Measurements from ENCODE around the gene SMIM29. TPM values are rescaled to one million over a fixed set of nuclear protein-coding genes. Genes with fewer than 3 reads are reported as not detected.

SMIM29 gene
- total RNA-seq, 1 experiment from 2014 or later = 53.3 TPM

DNA sequence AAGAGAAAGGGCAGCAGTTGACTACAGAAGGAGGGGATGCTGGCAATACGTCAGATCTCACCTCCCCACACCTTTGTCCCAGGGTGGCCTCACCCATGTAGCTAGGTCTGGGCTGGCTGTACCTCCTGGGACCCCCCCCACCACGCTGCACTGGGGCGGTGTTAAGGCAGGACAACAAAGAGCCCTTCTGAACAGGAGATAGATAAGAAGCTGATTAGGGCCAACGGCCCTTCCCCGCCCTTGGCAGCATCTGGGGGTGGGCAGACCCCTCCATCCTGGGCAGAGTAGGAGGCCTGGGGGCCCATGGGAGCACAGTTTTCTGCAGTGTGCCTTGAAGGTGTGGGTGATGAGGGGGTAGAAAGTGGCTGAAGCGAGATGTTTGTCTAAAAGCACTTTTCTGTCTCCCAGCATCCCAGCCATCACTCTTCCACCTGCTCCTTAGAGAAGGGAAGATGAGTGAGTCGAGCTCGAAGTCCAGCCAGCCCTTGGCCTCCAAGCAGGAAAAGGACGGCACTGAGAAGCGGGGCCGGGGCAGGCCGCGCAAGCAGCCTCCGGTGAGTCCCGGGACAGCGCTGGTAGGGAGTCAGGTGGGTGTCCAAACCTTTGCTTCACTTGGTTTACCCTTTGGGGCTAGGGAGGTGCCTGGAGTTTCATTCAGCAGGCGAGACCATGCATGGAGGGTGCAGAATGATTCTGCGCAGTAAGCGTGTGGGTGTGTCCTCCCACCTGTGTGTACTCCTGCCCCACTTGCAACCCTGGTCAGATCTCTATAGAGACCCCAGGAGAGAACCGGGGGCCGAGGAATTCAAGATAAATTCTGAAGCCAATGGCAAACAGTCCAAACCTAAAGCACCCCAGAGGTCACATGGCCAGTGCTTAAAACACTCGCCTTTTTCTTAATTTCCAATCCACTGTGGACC lies 8.2 kb downstream of the SMIM29 start:
- no peak for DNase-seq (ENCODE audit: low read depth)

DNA sequence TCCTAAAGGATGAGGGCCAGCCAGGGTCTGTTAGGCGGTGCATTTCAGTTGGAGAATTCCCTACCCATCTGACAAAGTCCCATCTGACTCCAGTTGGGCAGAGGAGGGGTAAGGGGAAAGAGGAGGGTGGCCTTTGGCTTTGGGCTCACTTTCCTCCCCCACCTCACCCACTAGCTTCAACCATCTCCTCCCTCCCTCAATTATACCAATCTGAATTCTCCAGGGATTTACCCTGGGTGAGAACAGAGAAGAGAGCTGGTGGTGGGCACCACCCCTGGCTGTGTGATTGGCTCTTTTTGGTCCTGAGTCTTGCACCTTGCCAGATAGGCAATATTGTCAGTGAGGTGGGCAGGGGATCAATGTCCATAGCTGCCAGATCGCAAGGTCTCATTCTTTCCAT lies 8.9 kb downstream of the SMIM29 start:
- no peak for DNase-seq (ENCODE audit: low read depth)

DNA sequence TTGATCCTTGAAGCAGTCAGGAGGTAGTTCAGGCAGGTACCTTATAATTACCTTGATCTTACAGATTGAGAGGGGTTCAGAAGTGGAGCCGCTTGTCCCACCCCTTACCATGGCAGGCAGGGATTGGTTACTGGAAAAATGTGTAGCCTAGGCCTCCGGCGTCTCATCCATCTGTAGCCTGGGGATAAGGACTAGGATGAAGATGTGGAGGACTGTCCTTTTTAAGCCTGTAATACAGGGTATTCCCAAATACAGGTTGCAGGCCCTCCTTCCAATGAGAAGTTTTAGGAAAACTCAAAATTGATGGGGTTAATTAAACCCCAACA lies 9.3 kb downstream of the SMIM29 start:
- DNase-seq (ENCODE audit: low read depth) = no peak

DNA sequence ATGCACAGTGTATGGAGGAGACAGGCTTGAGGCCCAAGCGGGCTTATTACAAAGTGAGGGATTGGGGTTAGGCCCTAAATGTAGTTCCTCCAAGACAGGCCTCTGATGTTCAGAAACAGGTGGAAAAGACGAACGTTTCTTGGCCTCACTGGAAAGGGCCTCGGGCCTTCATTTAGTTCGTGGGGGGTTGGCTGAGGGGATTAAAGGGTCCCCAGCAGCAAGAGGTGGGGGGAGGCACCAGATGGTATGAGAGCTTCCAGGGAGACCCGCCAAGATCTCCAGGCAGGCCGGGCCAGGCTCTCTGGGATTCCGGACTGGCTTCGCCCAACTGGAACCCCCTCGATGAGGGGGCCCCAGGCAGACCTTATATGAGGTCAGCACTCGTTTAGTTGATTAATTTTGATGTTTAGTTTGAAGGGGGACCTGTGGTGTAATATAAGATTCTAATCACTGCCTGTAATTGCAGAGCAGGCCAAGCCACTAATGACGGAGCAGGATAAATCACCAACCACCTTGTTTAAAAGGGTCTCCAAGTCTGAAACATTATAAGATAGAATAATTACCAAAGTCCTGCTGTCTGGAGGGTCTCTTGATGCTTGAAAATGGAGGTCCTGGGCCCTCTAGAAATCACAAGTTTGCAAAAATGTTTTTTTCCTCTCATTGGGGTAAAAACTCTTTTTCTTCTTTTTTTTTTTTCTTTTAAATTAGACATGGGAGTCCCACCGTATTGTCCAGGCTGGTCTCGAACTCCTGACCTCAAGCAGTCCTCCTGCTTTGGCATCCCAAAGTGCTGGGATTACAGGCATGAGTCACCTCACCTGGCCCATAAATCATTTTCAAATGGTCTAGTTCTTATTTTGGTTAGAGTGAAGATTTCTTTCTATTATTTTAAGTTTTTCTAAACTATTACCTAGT lies 10.0 kb downstream of the SMIM29 start:
- DNase-seq (ENCODE audit: low read depth) = no peak

DNA sequence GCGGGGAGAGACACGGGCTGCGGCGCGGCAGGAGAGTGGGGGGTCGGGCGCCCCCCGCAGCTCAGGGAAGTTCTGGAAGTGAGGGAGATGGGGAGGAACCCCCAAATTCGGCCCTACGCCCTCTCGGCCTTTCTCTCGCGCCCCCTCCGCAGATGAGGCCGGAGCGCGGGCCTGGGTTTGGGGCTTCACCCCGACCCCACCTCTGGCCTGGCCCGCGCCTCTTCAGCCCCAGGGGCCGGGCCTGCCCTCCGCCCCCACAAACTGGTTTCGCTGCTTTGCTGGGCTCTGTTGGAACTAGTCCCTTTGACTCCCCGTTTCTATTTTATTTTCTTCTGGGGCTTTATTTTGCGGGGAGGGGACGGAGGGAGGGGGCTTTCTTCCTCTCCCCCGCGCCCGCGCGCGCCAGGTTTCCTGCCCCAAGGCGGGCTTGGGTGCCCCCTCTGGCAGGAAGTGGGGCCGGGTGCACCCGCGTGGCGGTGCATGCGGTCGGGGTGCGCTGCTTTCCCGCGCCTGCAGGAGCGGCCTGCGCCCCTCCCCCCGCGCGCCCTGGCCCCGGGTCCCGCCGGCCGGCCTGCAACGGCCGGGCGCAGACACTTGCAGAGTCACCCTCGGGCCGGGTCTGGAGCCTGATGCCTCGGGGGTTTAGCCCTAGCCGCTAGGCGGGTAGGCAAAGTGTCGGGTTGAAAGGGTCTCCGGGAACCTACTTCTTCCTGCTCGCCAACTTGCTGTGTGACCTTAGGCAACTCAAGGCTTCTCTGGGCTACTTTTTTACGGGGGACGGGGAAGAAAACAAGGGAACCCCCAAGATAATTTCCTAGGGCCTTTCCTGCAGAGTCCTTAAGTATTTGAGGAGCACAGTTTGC lies 10.9 kb downstream of the SMIM29 start:
- peak; percentile 83 for DNase-seq (ENCODE audit: low read depth)

DNA sequence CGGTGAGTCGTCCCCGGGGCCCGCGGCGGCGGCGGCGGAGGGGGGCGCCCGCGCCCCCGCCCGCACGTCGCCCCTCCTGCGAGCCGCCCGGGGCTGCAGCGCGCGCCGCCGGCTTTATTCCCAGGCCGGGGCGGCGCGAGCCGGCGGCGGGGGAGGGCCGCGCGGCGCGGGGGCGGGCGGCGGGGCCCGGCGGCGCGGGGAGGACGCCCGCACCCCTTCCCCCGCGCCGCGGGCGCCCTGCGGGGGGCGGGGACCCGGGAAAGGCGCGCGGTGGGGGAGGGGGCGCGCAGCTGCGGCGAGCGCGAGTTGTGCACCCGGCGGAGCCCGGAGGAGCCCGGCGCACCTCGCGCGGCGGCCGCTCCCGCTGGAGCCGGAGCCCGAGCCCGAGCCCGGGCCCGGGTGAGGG lies 11.5 kb downstream of the SMIM29 start:
- DNase-seq (ENCODE audit: low read depth) = peak; percentile 36

DNA sequence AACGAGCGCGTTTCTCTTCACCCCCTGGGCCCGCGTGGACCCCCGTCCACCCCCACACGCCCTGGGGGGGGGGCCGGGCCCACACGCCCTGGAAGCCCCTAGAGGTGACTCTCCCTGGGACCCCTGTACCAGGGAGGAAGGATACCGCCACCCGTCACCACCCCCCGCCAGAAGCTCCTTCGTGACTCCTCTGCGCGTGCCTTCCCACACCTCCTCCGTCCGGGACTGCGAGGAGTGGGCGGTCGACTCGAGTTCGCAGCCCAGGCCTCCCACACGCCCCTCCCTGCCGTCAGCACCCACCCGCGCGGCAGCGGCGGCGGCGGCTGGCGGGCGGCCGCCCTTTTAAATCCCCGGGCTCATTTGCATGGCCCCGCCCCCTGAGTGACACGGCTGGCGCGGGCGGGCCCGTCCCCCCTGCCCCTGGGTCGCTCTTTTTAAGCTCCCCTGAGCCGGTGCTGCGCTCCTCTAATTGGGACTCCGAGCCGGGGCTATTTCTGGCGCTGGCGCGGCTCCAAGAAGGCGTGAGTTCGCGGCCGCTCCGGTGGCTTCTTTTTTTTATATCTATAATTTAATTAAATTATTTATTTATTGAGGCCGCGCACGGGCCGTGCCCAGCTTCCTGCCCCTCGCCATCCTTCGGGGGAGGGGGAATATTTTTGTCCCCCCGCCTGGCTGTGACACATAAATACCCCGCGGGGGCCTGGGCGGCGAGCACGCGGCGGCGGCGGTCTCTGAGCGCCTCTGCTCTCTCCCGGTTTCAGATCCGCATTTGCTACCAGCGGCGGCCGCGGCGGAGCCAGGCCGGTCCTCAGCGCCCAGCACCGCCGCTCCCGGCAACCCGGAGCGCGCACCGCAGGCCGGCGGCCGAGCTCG lies 12.1 kb downstream of the SMIM29 start, which contains the start of gene HMGA1:
HMGA1 (plus strand) TSS at position 431 of the 873 bp plus-strand sequence. CDS start 3,908 bp downstream, outside the sequence.
- DNase-seq (ENCODE audit: low read depth) = peak; percentile 95

DNA sequence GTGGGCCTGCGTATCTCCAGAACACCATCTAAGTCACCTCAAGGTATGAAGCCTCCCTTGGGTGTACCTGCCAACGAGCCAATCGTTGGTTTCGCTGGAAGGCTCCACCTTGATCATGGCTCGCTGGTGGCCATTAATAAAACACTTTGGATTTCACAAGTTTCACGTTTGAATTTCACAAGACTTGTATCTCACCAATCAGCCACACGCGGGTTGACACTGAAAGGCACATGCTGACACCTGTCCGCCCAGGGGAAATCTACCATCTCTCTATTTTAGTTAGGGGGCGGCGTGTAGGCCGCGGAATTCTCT lies 12.7 kb downstream of the SMIM29 start:
- DNase-seq (ENCODE audit: low read depth) = no peak

DNA sequence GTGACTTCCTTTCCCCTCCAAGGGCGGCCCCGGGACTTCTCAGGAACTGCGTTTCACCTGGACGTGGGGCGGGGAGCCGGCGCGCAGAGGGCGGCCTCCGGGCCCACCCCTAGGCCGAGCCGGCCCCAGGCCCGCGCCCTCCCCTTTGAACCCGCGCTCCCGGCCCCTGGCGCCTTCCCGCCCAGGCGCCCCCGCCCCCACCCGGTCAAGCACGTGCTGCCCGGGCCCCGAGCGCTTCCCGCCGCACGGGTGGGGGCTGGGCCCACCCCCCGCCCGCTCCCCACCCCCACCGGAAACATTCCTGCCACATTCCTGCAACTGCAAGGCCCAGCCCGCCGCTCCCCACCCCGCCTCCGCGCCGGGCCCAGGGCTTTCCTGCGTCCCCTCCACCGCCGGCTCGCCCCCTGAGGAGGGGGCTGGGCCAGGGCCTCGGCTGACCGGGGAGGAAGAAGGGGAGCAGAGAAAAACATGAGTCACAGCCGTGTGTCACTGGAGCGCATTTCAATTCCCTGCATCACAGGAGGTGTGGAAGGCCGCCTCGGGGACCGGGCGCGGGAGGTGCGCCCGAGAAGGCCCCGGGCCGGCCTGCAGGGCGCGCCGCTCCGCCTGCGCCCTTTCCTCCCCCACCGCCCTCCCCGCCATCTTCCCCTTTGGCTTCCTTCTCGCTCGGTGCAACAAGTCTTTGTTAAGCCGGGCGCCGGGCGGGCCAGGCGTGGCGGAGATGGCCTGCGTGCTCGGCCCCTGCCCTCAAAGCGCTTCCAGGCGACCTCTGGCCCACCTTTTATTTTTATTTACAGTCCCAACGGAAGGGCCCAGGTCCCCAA lies 13.3 kb downstream of the SMIM29 start:
- no peak for DNase-seq (ENCODE audit: low read depth)

DNA sequence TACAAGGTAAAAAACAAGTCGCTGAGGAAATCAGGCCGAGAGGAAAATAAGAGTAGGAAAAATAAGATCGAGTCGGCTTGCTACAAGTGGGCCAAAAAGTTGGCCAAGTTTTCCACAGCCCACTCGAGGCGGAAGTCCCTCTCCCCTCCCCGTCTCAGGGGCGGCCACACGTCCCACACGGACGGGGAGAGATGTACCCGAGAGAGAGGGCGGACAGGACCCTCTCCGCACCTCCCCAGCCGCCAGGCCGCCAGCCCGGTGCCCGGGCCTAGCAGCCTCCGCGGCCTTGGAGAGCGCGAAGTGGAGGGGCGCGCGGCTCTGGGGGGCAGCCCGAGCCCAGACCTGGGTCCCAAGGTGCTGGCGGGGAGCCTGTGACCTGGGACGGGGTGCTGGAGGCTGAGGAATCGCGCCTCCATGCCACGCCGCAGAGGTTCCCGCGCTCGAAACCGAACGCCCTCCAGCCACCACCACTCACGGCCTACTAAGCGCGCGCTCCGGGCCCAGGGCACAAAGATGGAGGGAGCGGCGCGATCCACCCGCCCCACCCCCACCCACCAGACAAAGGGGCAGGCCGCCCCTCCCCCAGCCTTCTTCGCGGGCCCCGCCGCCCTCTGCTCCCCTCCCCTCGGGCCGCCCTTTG lies 14.0 kb downstream of the SMIM29 start:
- no peak for DNase-seq (ENCODE audit: low read depth)

DNA sequence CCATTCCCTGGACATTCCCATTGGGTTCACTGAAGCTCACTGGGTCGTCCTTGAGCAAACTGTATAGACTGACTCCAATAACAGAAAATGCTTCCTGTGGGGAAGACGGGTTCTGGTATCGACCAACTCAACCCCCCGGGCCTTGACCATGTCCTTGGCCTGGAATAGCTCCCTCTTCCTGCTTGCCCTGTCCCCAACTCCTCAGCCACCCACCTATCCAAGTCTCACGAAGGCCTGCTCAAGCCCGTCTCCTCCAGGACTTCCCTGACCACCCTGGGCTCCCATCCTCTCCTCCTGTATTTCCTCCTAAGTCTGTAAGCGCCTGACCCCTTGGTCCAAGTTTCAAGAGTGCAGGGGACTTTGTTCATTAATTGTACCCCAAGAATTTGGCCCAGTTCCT lies 14.9 kb downstream of the SMIM29 start:
- no peak for DNase-seq (ENCODE audit: low read depth)

DNA sequence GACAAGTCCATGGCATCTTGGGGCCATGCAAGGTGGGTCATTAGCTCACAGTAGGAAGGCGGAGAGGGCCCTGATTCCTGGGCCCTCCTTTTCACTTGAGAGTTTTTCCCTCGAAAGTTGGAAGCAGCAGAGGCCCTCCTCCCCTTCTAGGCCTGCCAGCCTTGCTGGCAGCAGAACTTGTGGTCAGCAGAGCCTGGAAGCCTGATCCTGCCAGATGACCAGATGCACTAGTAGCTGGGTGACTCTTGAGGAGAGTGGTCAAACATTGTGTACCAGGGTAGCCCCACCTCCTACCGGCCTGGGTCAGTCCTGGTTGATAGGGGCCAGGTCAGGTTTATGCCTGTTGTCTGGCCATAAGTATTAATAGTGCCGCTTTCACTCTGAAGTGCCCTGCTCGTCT lies 15.9 kb downstream of the SMIM29 start:
- no peak for DNase-seq (ENCODE audit: low read depth)

DNA sequence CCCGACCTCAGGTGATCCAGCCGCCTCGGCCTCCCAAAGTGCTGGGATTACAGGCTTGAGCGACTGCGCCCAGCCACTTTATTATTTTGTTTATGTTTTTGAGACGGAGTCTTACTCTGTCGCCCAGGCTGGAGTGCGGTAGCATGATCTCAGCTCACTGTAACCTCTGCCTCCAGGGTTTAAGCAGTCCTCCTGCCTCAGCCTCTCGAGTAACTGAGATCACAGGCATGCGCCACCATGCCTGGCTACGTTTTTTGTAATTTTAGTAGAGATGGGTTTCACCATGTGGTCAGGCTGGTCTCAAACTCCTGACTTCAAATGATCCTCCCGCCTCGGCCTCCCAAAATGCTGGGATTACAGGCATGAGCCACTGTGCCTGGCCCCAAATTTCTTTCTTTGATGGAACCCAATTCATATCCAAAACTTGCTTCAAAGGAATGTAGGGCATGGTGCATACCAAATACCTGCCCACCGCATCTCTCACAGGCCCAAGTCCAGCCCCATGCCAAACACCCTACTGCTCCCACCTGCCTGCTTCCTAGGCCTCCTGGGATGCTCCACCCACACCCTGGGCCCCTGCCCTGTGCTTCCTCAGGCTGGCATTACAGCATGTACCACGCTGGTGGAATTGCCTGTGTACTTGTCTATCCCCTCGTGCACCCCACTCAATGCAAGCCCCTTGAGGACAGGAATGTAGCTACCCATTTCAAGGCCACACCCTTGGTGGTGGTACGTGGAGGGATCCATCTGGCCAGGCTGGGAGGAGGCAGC lies 17.1 kb downstream of the SMIM29 start:
- DNase-seq (ENCODE audit: low read depth) = no peak

DNA sequence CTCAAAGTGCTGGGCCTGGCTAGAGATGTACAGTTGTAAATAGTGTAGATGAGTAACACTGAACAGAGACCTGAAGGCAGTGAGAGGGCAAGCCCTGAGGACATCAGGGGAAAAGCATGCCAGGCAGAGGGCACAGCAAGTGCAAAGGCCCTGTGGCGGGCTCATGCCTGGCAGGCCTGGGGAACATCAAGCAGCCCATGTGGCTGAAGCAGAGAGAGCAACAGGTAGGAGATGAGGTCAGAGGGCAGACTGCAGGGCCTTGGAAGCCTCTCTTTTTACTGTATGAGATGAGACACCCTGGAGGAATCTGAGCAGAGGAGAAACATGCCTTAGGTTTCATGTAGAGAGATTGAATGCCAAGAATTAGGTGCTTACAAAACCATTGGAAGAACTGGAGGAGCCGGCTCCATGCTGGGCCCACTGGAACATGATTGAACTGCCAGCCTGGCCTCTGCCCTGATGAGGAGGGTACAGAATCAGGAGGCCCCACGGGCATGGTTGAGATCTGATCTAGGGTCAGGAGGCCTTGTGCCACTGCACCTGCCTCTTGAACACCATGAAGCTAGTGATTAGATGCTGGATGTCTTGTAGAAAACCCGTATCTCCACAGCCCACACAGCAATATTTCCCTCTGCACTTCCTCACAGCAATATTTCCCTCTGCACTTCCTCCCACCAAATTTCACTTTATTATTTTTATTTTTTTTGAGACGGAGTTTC lies 18.0 kb downstream of the SMIM29 start:
- DNase-seq (ENCODE audit: low read depth) = no peak

DNA sequence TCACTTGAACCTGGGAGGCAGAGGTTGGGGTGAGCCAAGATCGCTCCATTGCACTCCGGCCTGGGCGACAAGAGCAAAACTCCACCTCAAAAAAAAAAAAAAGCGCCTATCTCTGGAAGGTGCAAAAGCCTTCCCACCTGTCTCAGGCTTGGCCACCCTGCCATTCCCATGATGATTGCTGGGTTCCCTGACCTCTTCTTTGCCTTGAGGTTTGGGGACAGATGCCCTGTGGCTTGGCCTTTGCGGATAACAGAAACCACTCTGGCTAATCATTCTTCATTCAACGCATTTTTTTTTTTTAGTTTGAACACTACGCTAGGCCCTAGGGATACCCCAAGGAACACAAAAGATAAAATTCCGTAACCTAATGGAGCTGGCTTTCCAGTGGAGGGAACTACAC lies 18.9 kb downstream of the SMIM29 start:
- no peak for DNase-seq (ENCODE audit: low read depth)

DNA sequence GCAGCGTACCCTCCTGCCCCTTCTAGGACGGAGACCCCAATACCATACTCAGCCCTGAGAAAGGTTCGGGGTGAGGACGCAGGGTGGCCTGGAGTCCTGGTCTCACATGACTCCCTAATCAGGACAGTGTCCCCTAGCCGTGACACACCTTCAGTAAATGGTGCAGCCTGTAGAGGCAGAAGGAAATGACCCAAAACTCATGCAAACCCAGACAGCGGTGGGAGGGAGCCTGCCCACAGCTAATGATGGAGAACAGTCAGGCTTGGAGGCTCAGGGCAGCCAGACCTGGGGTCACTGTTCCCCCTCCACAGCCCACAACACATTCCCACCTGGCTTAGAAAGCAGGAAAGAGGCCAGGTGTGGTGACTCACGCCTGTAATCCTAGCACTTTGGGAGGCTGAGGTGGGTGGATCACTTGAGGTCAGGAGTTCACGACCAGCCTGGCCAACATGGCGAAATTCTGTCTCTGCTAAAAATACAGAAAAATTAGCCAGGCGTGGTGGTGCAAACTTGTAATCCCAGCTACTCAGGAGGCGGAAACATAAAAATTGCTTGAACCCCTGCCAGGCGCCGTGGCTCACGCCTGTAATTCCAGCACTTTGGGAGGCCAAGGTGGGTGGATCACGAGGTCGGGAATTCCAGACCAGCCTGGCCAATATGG lies 20.9 kb downstream of the SMIM29 start:
- peak; percentile 85 for DNase-seq (ENCODE audit: low read depth)

All from Daoy (cell line).